Hepatocyte (in vitro differentiated cells): ENCODE results near the gene OTOS. TPM values are rescaled to one million over a fixed set of nuclear protein-coding genes. Genes with fewer than 3 reads are reported as not detected.

ENCODE experiments used
- DNase-seq: peaks from one replicate; pipeline ENCODE4 v3.0.0-alpha.2; 2016; ENCODE audit warnings: low spot score
- H2AFZ ChIP-seq: fragments of 200-600 bp; sonication (generic); 2 replicates; pipeline ENCODE4 v1.6.0; 2016; ENCODE audit warnings: antibody characterized with exemption, mild to moderate bottlenecking
- H3K27ac ChIP-seq: fragments of 200-600 bp; sonication (generic); 2 replicates; pipeline ENCODE4 v1.5.1; 2016; ENCODE audit warnings: mild to moderate bottlenecking
- H3K27me3 ChIP-seq: fragments of 200-600 bp; sonication (generic); 2 replicates; pipeline ENCODE4 v1.6.1; 2016
- H3K36me3 ChIP-seq: fragments of 200-600 bp; sonication (generic); replicated peaks from 2 replicates; pipeline ENCODE4 v1.5.1; 2016; ENCODE audit warnings: low read depth; ENCODE audit not compliant: insufficient read depth
- H3K4me1 ChIP-seq: fragments of 200-600 bp; sonication (generic); 2 replicates; pipeline ENCODE4 v1.5.1; 2016; ENCODE audit warnings: mild to moderate bottlenecking, moderate library complexity; ENCODE audit not compliant: insufficient read depth
- H3K4me2 ChIP-seq: fragments of 200-600 bp; sonication (generic); 2 replicates; pipeline ENCODE4 v1.6.0; 2016
- H3K4me3 ChIP-seq: fragments of 200-600 bp; sonication (generic); 2 replicates; pipeline ENCODE4 v1.5.1; 2016; ENCODE audit warnings: mild to moderate bottlenecking
- H3K79me2 ChIP-seq: fragments of 200-600 bp; sonication (generic); 2 replicates; pipeline ENCODE4 v1.6.0; 2017; ENCODE audit warnings: mild to moderate bottlenecking
- H3K9me2 ChIP-seq: fragments of 200-600 bp; sonication (generic); replicated peaks from 2 replicates; pipeline ENCODE4 v1.6.0; 2017; ENCODE audit warnings: mild to moderate bottlenecking; ENCODE audit not compliant: insufficient read depth
- H3K9me3 ChIP-seq: fragments of 200-600 bp; sonication (generic); 2 replicates; pipeline ENCODE4 v1.5.1; 2016; ENCODE audit warnings: low read depth, mild to moderate bottlenecking
- H4K20me1 ChIP-seq: fragments of 200-600 bp; sonication (generic); 2 replicates; pipeline ENCODE4 v1.6.0; 2016; ENCODE audit warnings: mild to moderate bottlenecking; ENCODE audit not compliant: insufficient read depth, poor library complexity, severe bottlenecking
- CTCF ChIP-seq: fragments of 200-600 bp; sonication (generic); IDR thresholded peaks from 2 replicates; pipeline ENCODE4 v1.5.1; 2016; ENCODE audit warnings: antibody characterized with exemption, mild to moderate bottlenecking; ENCODE audit not compliant: poor library complexity
- EZH2 ChIP-seq: fragments of 200-600 bp; sonication (generic); IDR thresholded peaks from 2 replicates; pipeline ENCODE4 v1.6.1; 2016; ENCODE audit warnings: antibody characterized with exemption, mild to moderate bottlenecking, borderline replicate concordance
- EZH2phosphoT487 ChIP-seq: fragments of 200-600 bp; sonication (generic); IDR thresholded peaks from one replicate; pipeline ENCODE4 v1.6.1; 2018; ENCODE audit warnings: antibody characterized with exemption, mild to moderate bottlenecking, low read depth, moderate library complexity; ENCODE audit not compliant: unreplicated experiment, severe bottlenecking
- WGBS: methylation state at CpG from one replicate; pipeline ENCODE4 v1.1.6; 2016; ENCODE audit warnings: low lambda C conversion rate; ENCODE audit errors: missing lambda C conversion rate; 5-methylcytosine and 5-hydroxymethylcytosine counted together
- polyA plus RNA-seq: library from polyadenylated mRNA; unstranded; fragments of >200 nt; fragmentation: Nextera tagmentation; extraction: Ambion mirVana; gene quantifications from 2 replicates; pipeline ENCODE4 v1.2.1, GENCODE V29; 2016
- total RNA-seq: library from RNA; depleted of rRNA; stranded (reverse); fragments of >200 nt; gene quantifications from 2 replicates; pipeline ENCODE4 v1.2.3, GENCODE V29; 2014

The OTOS gene
- total RNA-seq (0.50 TPM in 1 of 2 replicates, not detected in the other), polyA plus RNA-seq (0.34 TPM in 1 of 2 replicates, not detected in the other)

GRCh38 chr2:240140511-240140910, at the start of gene OTOS:
OTOS (minus strand) TSS chr2:240140658; CDS start chr2:240140326, 332 bp downstream.
- no peaks in the 10 kb centered on the region for H3K9me2 ChIP-seq
- no peaks in the 10 kb centered on the region for H4K20me1 ChIP-seq
- DNase-seq = no peak
- H2AFZ ChIP-seq = no peak within 1 kb of the TSS
- no peak for TF ChIP-seq EZH2phosphoT487
- no peak for TF ChIP-seq EZH2
- TF ChIP-seq CTCF = no peak
- no peak within 1 kb of the TSS for H3K4me3 ChIP-seq
- no peaks in the 10 kb centered on the region for H3K4me1 ChIP-seq
- no peak within 1 kb of the TSS for H3K4me2 ChIP-seq
- no peak within 1 kb of the TSS for H3K27ac ChIP-seq
- no peaks in the 10 kb centered on the region for H3K27me3 ChIP-seq
- H3K9me3 ChIP-seq = no peaks in the 10 kb centered on the region
- H3K79me2 ChIP-seq = peaks cover 5% of the 10 kb centered on the region
- no peaks in the 10 kb centered on the region for H3K36me3 ChIP-seq
- WGBS = 73% methylated on average over 5 of the region's 5 CpGs

- no peak overlapping the region for H3K4me2 ChIP-seq
- no peak overlapping the region for H2AFZ ChIP-seq
- no peaks in the 10 kb centered on the region for H3K4me1 ChIP-seq
- no peak overlapping the region for H3K27ac ChIP-seq
- TF ChIP-seq CTCF (no peak), EZH2 (no peak), EZH2phosphoT487 (no peak)
- H3K79me2 ChIP-seq = no peaks in the 10 kb centered on the region
- no peak overlapping the region for H3K4me3 ChIP-seq
- H3K9me2 ChIP-seq = no peaks in the 10 kb centered on the region
- no peaks in the 10 kb centered on the region for H3K36me3 ChIP-seq
- no peaks in the 10 kb centered on the region for H3K27me3 ChIP-seq
- no peak for DNase-seq
- whole genome bisulfite sequencing = 66% methylated on average over 4 of the region's 4 CpGs
- no peaks in the 10 kb centered on the region for H3K9me3 ChIP-seq
- H4K20me1 ChIP-seq = no peaks in the 10 kb centered on the region
Measured at GRCh38 chr2:240189686-240190085, 49.2 kb upstream of the OTOS start.

- Histone ChIP-seq H3K27ac (no peak overlapping the region), H3K9me3 (no peaks in the 10 kb centered on the region), H3K4me3 (no peak overlapping the region), H3K9me2 (no peaks in the 10 kb centered on the region), H4K20me1 (no peaks in the 10 kb centered on the region), H3K4me1 (no peaks in the 10 kb centered on the region), H3K36me3 (no peaks in the 10 kb centered on the region), H3K4me2 (no peak overlapping the region), H3K79me2 (no peaks in the 10 kb centered on the region), H3K27me3 (no peaks in the 10 kb centered on the region), H2AFZ (no peak overlapping the region)
- TF ChIP-seq EZH2 (no peak), EZH2phosphoT487 (no peak), CTCF (no peak)
- WGBS = 87% methylated on average over 10 of the region's 10 CpGs
- DNase-seq = no peak
Measured at GRCh38 chr2:240187989-240188590, 47.6 kb upstream of the OTOS start.
